OCI-LY3 (cell line): ENCODE results near the gene ZFPL1.

Experiments used
- H2AFZ ChIP-seq: fragments of 200-600, 300-600 bp; shearing (Covaris generic); 2 replicates; pipeline ENCODE4 v1.6.0; 2014; ENCODE audit warnings: antibody characterized with exemption, low read depth, low read length
- H3K27ac ChIP-seq: fragments of 200-600, 300-600 bp; sonication (generic); 2 replicates; pipeline ENCODE4 v1.5.1; 2014; ENCODE audit warnings: mild to moderate bottlenecking, low read length, moderate library complexity, mixed read lengths
- H3K27me3 ChIP-seq: fragments of 200-600, 300-600 bp; sonication (generic); 2 replicates; pipeline ENCODE4 v1.6.1; 2014; ENCODE audit warnings: low read depth, low read length, mixed read lengths
- H3K36me3 ChIP-seq: fragments of 200-600, 300-600 bp; sonication (generic); replicated peaks from 2 replicates; pipeline ENCODE3; 2014; ENCODE audit warnings: low read depth, low read length, mixed read lengths
- H3K4me1 ChIP-seq: fragments of 300-600, 200-600 bp; sonication (generic); 2 replicates; pipeline ENCODE4 v1.6.1; 2014; ENCODE audit warnings: low read length, mixed read lengths
- H3K4me2 ChIP-seq: fragments of 200-600, 300-600 bp; sonication (generic); 2 replicates; pipeline ENCODE4 v1.6.1; 2014; ENCODE audit warnings: low read length, mixed read lengths
- H3K4me3 ChIP-seq: fragments of 300-600, 200-600 bp; sonication (generic); 2 replicates; pipeline ENCODE4 v1.5.1; 2014; ENCODE audit warnings: antibody characterized with exemption, mild to moderate bottlenecking, low read length, moderate library complexity
- H3K79me2 ChIP-seq: fragments of 300-600, 200-600 bp; shearing (Covaris generic); 2 replicates; pipeline ENCODE4 v1.6.1; 2014; ENCODE audit warnings: mild to moderate bottlenecking, low read length, mixed read lengths
- H3K9ac ChIP-seq: fragments of 300-600, 200-600 bp; shearing (Covaris generic); 2 replicates; pipeline ENCODE4 v1.6.0; 2014; ENCODE audit warnings: mild to moderate bottlenecking, low read length, moderate library complexity
- H3K9me3 ChIP-seq: fragments of 200-600, 300-600 bp; shearing (Covaris generic); 2 replicates; pipeline ENCODE4 v1.6.1; 2014; ENCODE audit warnings: low read length, mixed read lengths; ENCODE audit not compliant: insufficient read depth
- H4K20me1 ChIP-seq: fragments of 200-600, 300-600 bp; sonication (generic); 2 replicates; pipeline ENCODE4 v1.6.1; 2016; ENCODE audit warnings: low read length, mixed read lengths; ENCODE audit not compliant: insufficient read depth
- EZH2phosphoT487 ChIP-seq: fragments of 200-600 bp; shearing (Covaris generic); IDR thresholded peaks from 2 replicates; pipeline ENCODE4 v1.6.1; 2018; ENCODE audit warnings: antibody characterized with exemption, mixed run types, low read depth
- TF ChIP-seq, protein P1 (sequence below): fragments of 200-600, 300-600 bp; sonication (generic); IDR thresholded peaks from 2 replicates; pipeline ENCODE4 v1.5.1; 2014; ENCODE audit warnings: antibody characterized with exemption, low read length, low read depth

ZFPL1 gene

DNA sequence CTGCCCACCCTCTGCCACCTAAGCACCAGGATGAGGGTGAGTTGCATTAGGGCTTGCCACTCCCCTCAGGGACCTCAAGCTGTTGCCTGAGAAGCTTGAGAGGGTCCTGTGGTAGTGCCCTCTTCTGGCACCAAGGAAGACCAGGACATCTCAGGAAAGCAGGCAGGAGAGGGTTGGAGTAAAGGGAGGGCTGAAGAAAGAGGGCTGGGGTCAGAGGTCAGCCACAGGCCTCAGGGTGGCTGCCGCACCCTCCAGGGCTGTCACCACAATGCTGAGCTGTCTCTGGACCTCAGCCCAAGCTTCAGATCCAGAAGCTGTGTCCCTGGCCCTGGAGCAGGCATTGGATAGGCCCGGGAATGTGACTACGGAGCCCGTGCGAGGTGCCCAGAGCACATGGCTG lies 39.0 kb upstream of the ZFPL1 start:
- H3K9me3 ChIP-seq, result no peaks in the 10 kb centered on the region
- H3K9ac ChIP-seq, result no peak overlapping the region
- no peaks in the 10 kb centered on the region for H3K79me2 ChIP-seq
- TF ChIP-seq, protein P1, sequence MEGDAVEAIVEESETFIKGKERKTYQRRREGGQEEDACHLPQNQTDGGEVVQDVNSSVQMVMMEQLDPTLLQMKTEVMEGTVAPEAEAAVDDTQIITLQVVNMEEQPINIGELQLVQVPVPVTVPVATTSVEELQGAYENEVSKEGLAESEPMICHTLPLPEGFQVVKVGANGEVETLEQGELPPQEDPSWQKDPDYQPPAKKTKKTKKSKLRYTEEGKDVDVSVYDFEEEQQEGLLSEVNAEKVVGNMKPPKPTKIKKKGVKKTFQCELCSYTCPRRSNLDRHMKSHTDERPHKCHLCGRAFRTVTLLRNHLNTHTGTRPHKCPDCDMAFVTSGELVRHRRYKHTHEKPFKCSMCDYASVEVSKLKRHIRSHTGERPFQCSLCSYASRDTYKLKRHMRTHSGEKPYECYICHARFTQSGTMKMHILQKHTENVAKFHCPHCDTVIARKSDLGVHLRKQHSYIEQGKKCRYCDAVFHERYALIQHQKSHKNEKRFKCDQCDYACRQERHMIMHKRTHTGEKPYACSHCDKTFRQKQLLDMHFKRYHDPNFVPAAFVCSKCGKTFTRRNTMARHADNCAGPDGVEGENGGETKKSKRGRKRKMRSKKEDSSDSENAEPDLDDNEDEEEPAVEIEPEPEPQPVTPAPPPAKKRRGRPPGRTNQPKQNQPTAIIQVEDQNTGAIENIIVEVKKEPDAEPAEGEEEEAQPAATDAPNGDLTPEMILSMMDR, result no peak
- no peak for TF ChIP-seq EZH2phosphoT487
- H3K4me1 ChIP-seq, result peaks cover 8% of the 10 kb centered on the region; the same call in 1 of the 2 replicates
- peaks cover 6% of the 10 kb centered on the region for H3K36me3 ChIP-seq
- H3K4me2 ChIP-seq, result no peak overlapping the region
- H3K4me3 ChIP-seq, result no peak overlapping the region
- H4K20me1 ChIP-seq, result no peaks in the 10 kb centered on the region
- no peak overlapping the region for H3K27ac ChIP-seq
- H3K27me3 ChIP-seq, result no peaks in the 10 kb centered on the region
- H2AFZ ChIP-seq, result no peak overlapping the region

DNA sequence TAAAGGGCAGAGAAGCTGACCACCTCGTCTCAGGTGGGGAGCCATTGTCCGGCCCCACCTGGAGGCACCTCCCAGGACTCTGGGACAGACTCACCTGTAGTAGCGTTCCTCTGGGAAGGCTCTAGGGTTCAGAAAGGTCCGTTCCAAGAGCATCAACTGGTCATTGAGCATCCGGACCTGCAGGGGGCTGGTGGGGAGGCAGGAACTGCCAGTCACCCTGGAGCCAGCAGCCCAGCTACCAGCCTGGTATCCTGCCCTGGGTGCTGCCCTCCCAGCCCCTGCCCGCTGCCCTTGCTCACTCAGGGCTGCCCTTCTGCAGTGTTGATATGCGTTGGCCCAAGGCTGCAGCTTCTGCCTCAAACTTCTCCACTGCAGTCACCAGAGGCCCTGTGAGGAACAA lies 38.3 kb upstream of the ZFPL1 start:
- Histone ChIP-seq H3K4me2 (no peak overlapping the region), H3K36me3 (peaks cover 6% of the 10 kb centered on the region)

DNA sequence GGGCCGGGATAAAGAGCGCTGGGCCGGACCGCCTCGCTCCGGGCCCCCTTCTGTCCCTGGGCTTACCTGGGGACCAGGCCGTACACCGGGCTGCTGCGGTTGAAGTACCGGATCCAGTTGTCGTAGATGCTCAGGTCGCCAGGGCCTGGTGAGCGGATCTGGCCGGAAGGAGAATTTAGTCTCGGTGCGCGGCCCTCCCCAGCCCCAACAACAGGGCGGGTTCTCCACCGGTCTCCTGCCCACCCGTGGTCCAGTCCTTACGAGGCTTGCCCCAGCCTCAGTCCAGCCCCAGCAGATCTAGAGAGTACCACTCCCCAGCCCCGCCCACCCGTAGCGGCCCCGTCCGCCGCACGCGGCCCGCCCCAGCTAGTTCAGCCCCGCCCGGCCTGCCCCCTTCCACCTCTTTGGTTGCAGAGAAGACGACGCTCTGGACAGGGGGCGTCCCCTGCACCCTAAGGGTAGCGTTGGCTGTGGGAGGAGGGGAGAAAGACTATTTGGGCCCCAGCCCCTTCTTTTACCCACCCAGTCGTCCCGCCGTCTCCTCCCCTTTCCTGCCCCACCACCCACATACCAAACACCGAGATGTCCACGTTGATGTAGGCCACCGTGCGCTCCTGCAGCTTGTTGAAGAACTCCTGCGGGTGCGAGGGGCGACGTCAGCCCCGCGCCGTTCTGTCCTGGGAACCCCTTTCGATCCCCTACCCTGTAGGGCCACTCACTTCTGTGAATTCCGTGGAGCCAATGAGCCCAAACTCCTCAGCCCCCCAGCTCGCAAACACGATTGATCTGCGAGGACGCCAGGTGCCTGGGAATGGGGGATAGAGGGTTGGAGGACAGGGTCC lies 36.2 kb upstream of the ZFPL1 start:
- H3K79me2 ChIP-seq, result no peaks in the 10 kb centered on the region
- H3K9me3 ChIP-seq, result no peaks in the 10 kb centered on the region
- H3K36me3 ChIP-seq, result peaks cover 6% of the 10 kb centered on the region
- H3K4me1 ChIP-seq, result peaks cover 5% of the 10 kb centered on the region
- no peak overlapping the region for H3K27ac ChIP-seq
- H4K20me1 ChIP-seq, result no peaks in the 10 kb centered on the region
- H2AFZ ChIP-seq, result no peak overlapping the region
- H3K4me3 ChIP-seq, result no peak overlapping the region
- H3K27me3 ChIP-seq, result no peaks in the 10 kb centered on the region; the same call in 1 of the 2 replicates
- TF ChIP-seq EZH2phosphoT487, result no peak
- TF ChIP-seq, protein P1, result no peak
- no peak overlapping the region for H3K4me2 ChIP-seq
- H3K9ac ChIP-seq, result no peak overlapping the region

More for the DNA sequence above, 38.3 kb upstream of the ZFPL1 start:
- Histone ChIP-seq H2AFZ (no peak overlapping the region), H3K4me3 (no peak overlapping the region), H3K4me1 (peaks cover 3% of the 10 kb centered on the region; the same call in 1 of the 2 replicates), H3K27ac (no peak overlapping the region), H3K27me3 (no peaks in the 10 kb centered on the region), H3K79me2 (no peaks in the 10 kb centered on the region), H4K20me1 (no peaks in the 10 kb centered on the region), H3K9ac (no peak overlapping the region), H3K9me3 (no peaks in the 10 kb centered on the region)
- TF ChIP-seq, protein P1, result no peak

DNA sequence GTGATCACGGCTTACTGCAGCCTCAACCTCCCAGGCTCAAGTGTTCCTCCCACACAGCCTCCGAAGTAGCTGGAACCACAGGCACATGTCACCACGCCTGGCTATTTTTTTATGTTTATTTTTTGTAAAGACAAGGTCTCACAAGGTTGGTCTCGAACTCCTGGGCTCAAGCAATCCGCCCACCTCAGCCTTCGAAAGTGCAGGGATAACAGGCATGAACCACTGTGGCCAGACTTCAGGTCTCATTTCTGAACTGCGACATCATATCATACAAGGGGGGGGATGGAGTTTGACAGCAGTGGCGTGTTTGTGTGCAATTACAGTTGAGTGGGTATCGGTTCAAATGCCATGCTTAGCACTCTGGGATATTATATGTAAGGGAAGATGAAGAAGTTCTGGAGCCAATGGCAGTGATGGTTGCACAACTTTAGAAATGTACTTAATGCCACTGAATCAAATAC lies 32.6 kb upstream of the ZFPL1 start:
- H3K27me3 ChIP-seq, result no peaks in the 10 kb centered on the region; the same call in 1 of the 2 replicates
- no peaks in the 10 kb centered on the region for H3K9me3 ChIP-seq
- H3K79me2 ChIP-seq, result no peaks in the 10 kb centered on the region
- H3K36me3 ChIP-seq, result no peaks in the 10 kb centered on the region
- H3K27ac ChIP-seq, result no peak overlapping the region
- H4K20me1 ChIP-seq, result no peaks in the 10 kb centered on the region
- no peak overlapping the region for H2AFZ ChIP-seq
- H3K9ac ChIP-seq, result no peak overlapping the region
- 0 out of 2 replicates have a peak overlapping the region, but pooled peaks have one; percentile 6 for H3K4me2 ChIP-seq
- TF ChIP-seq EZH2phosphoT487, result no peak
- TF ChIP-seq, protein P1, result no peak
- no peak overlapping the region for H3K4me3 ChIP-seq
- H3K4me1 ChIP-seq, result peaks cover 35% of the 10 kb centered on the region
